Mucosa of descending colon (tissue), 3 donors: ENCODE measurements around the gene SMPD3. TPM values are rescaled to one million over a fixed set of nuclear protein-coding genes. Genes with fewer than 3 reads are reported as not detected.

Experiments
- ATAC-seq: fragments of 200-7000 bp; cut with Tn5 transposase; one replicate; pipeline ENCODE4 v1.9.1; 2020; ENCODE audit warnings: mild to moderate bottlenecking, moderate library complexity
- DNase-seq, 3 donors: peaks; one replicate each; pipeline ENCODE4 v3.0.0-alpha.2; 2020
- H3K36me3 ChIP-seq: fragments of 200-600 bp; one replicate; pipeline ENCODE4 v1.8.0; 2021; ENCODE audit warnings: low read depth, mild to moderate bottlenecking
- H3K4me1 ChIP-seq: fragments of 200-600 bp; one replicate; pipeline ENCODE4 v1.8.0; 2021; ENCODE audit warnings: low read depth, mild to moderate bottlenecking
- H3K4me3 ChIP-seq: fragments of 200-600 bp; one replicate; pipeline ENCODE4 v1.8.0; 2021; ENCODE audit warnings: mild to moderate bottlenecking
- H3K9me3 ChIP-seq: fragments of 200-600 bp; one replicate; pipeline ENCODE4 v1.8.0; 2021; ENCODE audit warnings: mild to moderate bottlenecking
- CTCF ChIP-seq: fragments of 200-600 bp; IDR thresholded peaks from one replicate; pipeline ENCODE4 v1.8.0; 2022; ENCODE audit warnings: antibody characterized with exemption, mild to moderate bottlenecking
- intact Hi-C, 2 donors: fragments of 100-400 bp; cut with DNase I in 1 of 2; cut with micrococcal nuclease in 1 of 2; formaldehyde crosslinking; loops; one replicate each; pipeline versions ENCODE4 v1.11.0 to v1.11.1; 2022; cut with DNase I, micrococcal nuclease
- total RNA-seq, 3 donors: library from RNA; stranded (reverse); fragmentation: NEBNext Ultra II Directional in 2 of 3; extraction: Animal tissue kit (Norgen Biotek cat#: 25700) in 2 of 3; gene quantifications; one replicate each; pipeline versions ENCODE4 v1.2.1 to v1.2.4, GENCODE V29; 2021 to 2023
- donor health status: DM: no; HTN: no; CAD: no; lungs with moderate emphysema.
- donor health status: DM: no; HTN: no; CAD: no.
- donor health status: DM: no; HTN: yes; CAD: no.

The SMPD3 gene
- total RNA-seq, 3 donors from 2014 or later, result 31.8 to 82.7 (median 62.3) TPM

GRCh38 chr16:68408967-68409366 is 39.3 kb downstream of the SMPD3 start:
- intact Hi-C loops, result no loop called here
- ATAC-seq (no peak), DNase-seq (peak in 1 of 3 donors; percentile 21)
- Histone ChIP-seq H3K4me1 (no peaks in the 10 kb centered on the region), H3K9me3 (no peaks in the 10 kb centered on the region), H3K4me3 (no peak overlapping the region), H3K36me3 (no peaks in the 10 kb centered on the region)
- TF ChIP-seq CTCF, result no peak

- no peak for TF ChIP-seq CTCF
- ATAC-seq (no peak), DNase-seq (no peak)
- H3K9me3 ChIP-seq, result no peaks in the 10 kb centered on the region
- no peaks in the 10 kb centered on the region for H3K4me1 ChIP-seq
- no peaks in the 10 kb centered on the region for H3K36me3 ChIP-seq
- intact Hi-C loops, result no loop called here
- no peak overlapping the region for H3K4me3 ChIP-seq
Measured at GRCh38 chr16:68408428-68408827, 39.9 kb downstream of the SMPD3 start.

- H3K36me3 ChIP-seq, result no peaks in the 10 kb centered on the region
- H3K4me1 ChIP-seq, result no peaks in the 10 kb centered on the region
- no peaks in the 10 kb centered on the region for H3K9me3 ChIP-seq
- DNase-seq (peak in 1 of 3 donors; percentile 16), ATAC-seq (peak; percentile 39)
- intact Hi-C loops, result no loop called here
- H3K4me3 ChIP-seq, result no peak overlapping the region
- no peak for TF ChIP-seq CTCF
Measured at GRCh38 chr16:68406458-68407152, 41.7 kb downstream of the SMPD3 start.

- H3K4me1 ChIP-seq, result no peaks in the 10 kb centered on the region
- ATAC-seq (no peak), DNase-seq (peak in 1 of 3 donors; percentile 8)
- no peak overlapping the region for H3K4me3 ChIP-seq
- H3K9me3 ChIP-seq, result no peaks in the 10 kb centered on the region
- TF ChIP-seq CTCF, result no peak
- intact Hi-C loops, result no loop called here
- H3K36me3 ChIP-seq, result no peaks in the 10 kb centered on the region
Measured at GRCh38 chr16:68404736-68405345, 43.5 kb downstream of the SMPD3 start.

- ATAC-seq, result no peak
- intact Hi-C loops, result no loop called here
- DNase-seq, result peak in 1 of 3 donors; percentile 6
- Histone ChIP-seq H3K36me3 (no peaks in the 10 kb centered on the region), H3K4me1 (no peaks in the 10 kb centered on the region), H3K9me3 (no peaks in the 10 kb centered on the region), H3K4me3 (no peak overlapping the region)
- TF ChIP-seq CTCF, result no peak
Measured at GRCh38 chr16:68403704-68404103, 44.6 kb downstream of the SMPD3 start.
